ENCODE results near the gene CUL1. TPM values are rescaled to one million over a fixed set of nuclear protein-coding genes. Genes with fewer than 3 reads are reported as not detected.

The CUL1 gene
- polyA plus RNA-seq, 1 donor from 2014 or later = 77.5 TPM

- Histone ChIP-seq H3K4me2 (ENCODE audit: low read length) (no peak overlapping the region), H3F3A (ENCODE audit: insufficient read depth, low read length, poor library complexity, severe bottlenecking) (no peaks in the 10 kb centered on the region), H3K4me3 (ENCODE audit: low read length) (no peak overlapping the region), H3K27ac (ENCODE audit: low read length) (no peak overlapping the region), H2AFZ (ENCODE audit: low read depth, low read length) (no peak overlapping the region), H3K36me3 (ENCODE audit: insufficient read depth, low read length) (no peaks in the 10 kb centered on the region), H3K9me3 (ENCODE audit: low read length) (no peaks in the 10 kb centered on the region), H3K79me2 (replicated peaks; ENCODE audit: insufficient read depth, low read length) (peaks cover 45% of the 10 kb centered on the region), H4K20me1 (ENCODE audit: insufficient read depth) (no peaks in the 10 kb centered on the region), H3K9ac (ENCODE audit: low read length) (no peak overlapping the region), H3K27me3 (ENCODE audit: insufficient read depth, low read depth, low read length) (no peaks in the 10 kb centered on the region), H3K9me2 (ENCODE audit: insufficient read depth, low read length) (no peaks in the 10 kb centered on the region)
- TF ChIP-seq POLR2AphosphoS5 (IDR thresholded peaks at IDR 0.05) (no peak), SMC3 (conservative IDR thresholded peaks at IDR 0.05; ENCODE audit: poor library complexity) (no peak), EZH2 (IDR thresholded peaks at IDR 0.05; ENCODE audit: borderline replicate concordance, insufficient read depth, low read length, poor library complexity, severe bottlenecking) (no peak), EP300 (conservative IDR thresholded peaks at IDR 0.05; ENCODE audit: poor library complexity, severe bottlenecking) (no peak), CTCF (IDR thresholded peaks at IDR 0.05; ENCODE audit: poor library complexity, severe bottlenecking) (no peak), MXI1 (conservative IDR thresholded peaks at IDR 0.05; ENCODE audit: poor library complexity, severe bottlenecking) (no peak), TAF1 (IDR thresholded peaks at IDR 0.05; ENCODE audit: low read depth) (no peak), REST (IDR thresholded peaks at IDR 0.05; ENCODE audit: borderline replicate concordance) (no peak)
These were observed 137.2 kb downstream of the CUL1 start for GRCh38 chr7:148835854-148836253.

- H4K20me1 ChIP-seq (ENCODE audit: insufficient read depth) = no peaks in the 10 kb centered on the region
- H3K27ac ChIP-seq (ENCODE audit: low read length) = no peak overlapping the region
- no peaks in the 10 kb centered on the region for H3K9me3 ChIP-seq (ENCODE audit: low read length)
- no peaks in the 10 kb centered on the region for H3F3A ChIP-seq (ENCODE audit: insufficient read depth, low read length, poor library complexity, severe bottlenecking)
- H3K4me2 ChIP-seq (ENCODE audit: low read length) = no peak overlapping the region
- H3K4me3 ChIP-seq (ENCODE audit: low read length) = no peak overlapping the region
- TF ChIP-seq REST (IDR thresholded peaks at IDR 0.05; ENCODE audit: borderline replicate concordance) (no peak), RAD21 (conservative IDR thresholded peaks at IDR 0.05) (no peak), EP300 (conservative IDR thresholded peaks at IDR 0.05; ENCODE audit: poor library complexity, severe bottlenecking) (no peak), EZH2 (IDR thresholded peaks at IDR 0.05; ENCODE audit: borderline replicate concordance, insufficient read depth, low read length, poor library complexity, severe bottlenecking) (no peak), TAF1 (IDR thresholded peaks at IDR 0.05; ENCODE audit: low read depth) (no peak), MXI1 (conservative IDR thresholded peaks at IDR 0.05; ENCODE audit: poor library complexity, severe bottlenecking) (no peak), SMC3 (conservative IDR thresholded peaks at IDR 0.05; ENCODE audit: poor library complexity) (no peak), CTCF (IDR thresholded peaks at IDR 0.05; ENCODE audit: poor library complexity, severe bottlenecking) (no peak), POLR2AphosphoS5 (IDR thresholded peaks at IDR 0.05) (no peak)
- H3K36me3 ChIP-seq (ENCODE audit: insufficient read depth, low read length) = no peaks in the 10 kb centered on the region
- H2AFZ ChIP-seq (ENCODE audit: low read depth, low read length) = no peak overlapping the region
- H3K79me2 ChIP-seq (replicated peaks; ENCODE audit: insufficient read depth, low read length) = peaks cover 49% of the 10 kb centered on the region
- H3K27me3 ChIP-seq (ENCODE audit: insufficient read depth, low read depth, low read length) = no peaks in the 10 kb centered on the region
- no peaks in the 10 kb centered on the region for H3K9me2 ChIP-seq (ENCODE audit: insufficient read depth, low read length)
- H3K9ac ChIP-seq (ENCODE audit: low read length) = no peak overlapping the region
These were observed 140.2 kb downstream of the CUL1 start for GRCh38 chr7:148838905-148839304.
